Measurements from ENCODE around the gene FAM120AOS. TPM values are rescaled to one million over a fixed set of nuclear protein-coding genes. Genes with fewer than 3 reads are reported as not detected.

FAM120AOS gene
- total and polyA plus RNA-seq, 2 of the 4 experiments (the other 2 are of a cell fraction): 22.7 to 24.7 TPM

- Histone ChIP-seq H3K4ac (ENCODE audit: low read depth, low read length) (no peak overlapping the region), H3K23ac (ENCODE audit: low read depth, low read length) (no peak overlapping the region), H2AFZ (replicated peaks; ENCODE audit: low read length, poor library complexity) (no peak overlapping the region), H3K9ac (ENCODE audit: low read depth, low read length) (no peak overlapping the region), H3K79me1 (ENCODE audit: low read depth in 1 of 2, low read length in 2 of 2) (no peaks in the 10 kb centered on the region), H3K4me3 (ENCODE audit: insufficient read depth, low read depth, low read length) (no peak overlapping the region), H2AK5ac (ENCODE audit: low read depth, low read length) (no peak overlapping the region), H3K4me2 (ENCODE audit: low read depth, low read length) (no peak overlapping the region), H3K14ac (replicated peaks; ENCODE audit: low read depth, low read length) (no peak overlapping the region), H4K8ac (ENCODE audit: low read depth in 2 of 2, low read length in 2 of 2) (no peak overlapping the region), H3K27me3 (ENCODE audit: control insufficient read depth, insufficient read depth, low read length) (peaks cover 1% of the 10 kb centered on the region; the same call in 1 of the 2 replicates), H4K5ac (ENCODE audit: low read depth, low read length) (no peak overlapping the region), H2AK9ac (replicated peaks; ENCODE audit: low read depth, low read length, poor library complexity) (no peak overlapping the region), H2BK15ac (ENCODE audit: low read depth, low read length) (no peak overlapping the region), H3K27ac (ENCODE audit: insufficient read depth, low read length) (no peak overlapping the region), H4K20me1 (ENCODE audit: insufficient read depth, low read length) (no peaks in the 10 kb centered on the region), H4K91ac (ENCODE audit: insufficient read depth, low read depth, low read length) (no peak overlapping the region), H2BK5ac (ENCODE audit: low read depth, low read length, poor library complexity, severe bottlenecking) (no peak overlapping the region), H3K36me3 (ENCODE audit: control insufficient read depth, insufficient read depth, low read length) (no peaks in the 10 kb centered on the region), H2BK120ac (ENCODE audit: low read depth, low read length) (no peak overlapping the region), H2BK20ac (ENCODE audit: low read depth, low read length) (no peak overlapping the region), H3K9me1 (ENCODE audit: insufficient read depth, low read length) (no peaks in the 10 kb centered on the region), H3K9me3 (ENCODE audit: control insufficient read depth, insufficient read depth, low read length) (peaks cover 17% of the 10 kb centered on the region), H3K4me1 (ENCODE audit: control insufficient read depth, insufficient read depth, low read length) (peaks cover 2% of the 10 kb centered on the region; the same call in 1 of the 2 replicates), H3K18ac (ENCODE audit: low read depth, low read length) (no peak overlapping the region), H3K56ac (ENCODE audit: extremely low read depth, insufficient read depth, low read length) (no peak overlapping the region)
- TF ChIP-seq RAD21 (IDR thresholded peaks at IDR 0.05; ENCODE audit: low read length): no peak
- no peak for TF ChIP-seq RCOR1 (IDR thresholded peaks at IDR 0.05; ENCODE audit: insufficient replicate concordance, low read length)
- TF ChIP-seq CHD1 (IDR thresholded peaks at IDR 0.05; ENCODE audit: low read depth, low read length): no peak
- no peak for TF ChIP-seq USF2 (IDR thresholded peaks at IDR 0.05; ENCODE audit: low read depth, low read length)
- TF ChIP-seq BHLHE40 (IDR thresholded peaks at IDR 0.05; ENCODE audit: low read depth, low read length): no peak
- TF ChIP-seq ELK1 (IDR thresholded peaks at IDR 0.05; ENCODE audit: borderline replicate concordance, low read depth, low read length): no peak
- no peak for TF ChIP-seq NFE2L2 (IDR thresholded peaks at IDR 0.05; ENCODE audit: low read depth, low read length)
- no peak for TF ChIP-seq SMC3 (IDR thresholded peaks at IDR 0.05; ENCODE audit: low read depth, low read length)
- no peak for TF ChIP-seq MAFK (IDR thresholded peaks at IDR 0.05; ENCODE audit: low read depth, low read length)
- no peak for TF ChIP-seq RFX5 (IDR thresholded peaks at IDR 0.05; ENCODE audit: low read depth, low read length)
- TF ChIP-seq FOS (IDR thresholded peaks at IDR 0.05; ENCODE audit: low read depth, low read length): no peak
- TF ChIP-seq MXI1 (IDR thresholded peaks at IDR 0.05; ENCODE audit: borderline replicate concordance, low read depth, low read length): no peak
- TF ChIP-seq CTCF (conservative IDR thresholded peaks at IDR 0.05; ENCODE audit: low read depth, low read length): no peak
- no peak for TF ChIP-seq MAZ (IDR thresholded peaks at IDR 0.05; ENCODE audit: borderline replicate concordance, low read depth, low read length)
- no peak for TF ChIP-seq POLR2A (IDR thresholded peaks at IDR 0.05; ENCODE audit: low read depth, low read length)
- no peak for TF ChIP-seq CEBPB (IDR thresholded peaks at IDR 0.05; ENCODE audit: low read depth, low read length)
- DNase-seq (no peak), ATAC-seq (ENCODE audit: low read depth) (no peak)
- in situ Hi-C loops (cut with MboI; ENCODE audit: low sequenced_read_pairs): loop anchor here (10.0 to 25.0 kb wide), 4 partner anchors 64 to 543 kb away; partner anchors contain the start of gene BARX1
- BruUV-seq (replicated peaks): no TSS peak
- intact Hi-C loops (cut with micrococcal nuclease): no loop called here
- ChIA-PET POLR2A (ENCODE audit: unreplicated experiment) (no interaction called here), CTCF (no interaction called here)
- no CpG with 5 or more reads among the region's 1 CpG for WGBS, 2 experiments (ENCODE audit: extremely low coverage in 2 of 2, insufficient read length in 1 of 2)
- dilution Hi-C loops (cut with HindIII; ENCODE audit: low sequenced_read_pairs, unreplicated experiment): no loop called here
These were observed 34.4 kb downstream of the FAM120AOS start for GRCh38 chr9:93419023-93419422.

Measured in IMR-90 (cell line).